Gastroesophageal sphincter (tissue), 3 donors: Measurements from ENCODE around the gene NPIPB8.
"Not testable (repeated sequence)": the region's sequence is repeated elsewhere in the genome, so short reads cannot be mapped to it uniquely, and the experiment has no call there.

Source experiments
- EP300 ChIP-seq: sonication (generic); formaldehyde crosslinking; IDR thresholded peaks from one replicate; pipeline ENCODE4 v1.6.1; 2017; ENCODE audit warnings: antibody characterized with exemption, mild to moderate bottlenecking
- POLR2A ChIP-seq, 2 donors: fragments of 450-650 bp; IDR thresholded peaks; one replicate each; pipeline ENCODE4 v1.6.1; 2017; ENCODE audit warnings: antibody characterized with exemption in 2 of 2, mild to moderate bottlenecking in 2 of 2, moderate library complexity in 1 of 2
- POLR2AphosphoS5 ChIP-seq: sonication (generic); formaldehyde crosslinking; IDR thresholded peaks from one replicate; pipeline ENCODE4 v1.6.1; 2017; ENCODE audit warnings: antibody characterized with exemption
- TF ChIP-seq, protein P1 (sequence below), 4 experiments: fragments of 200-600 bp in 2 of 4; fragments of 450-650 bp in 2 of 4; sonication (generic) in 1 of 4; IDR thresholded peaks; one replicate each; pipeline ENCODE4 v1.5.1; 2017 to 2019; ENCODE audit warnings: antibody characterized with exemption in 4 of 4, mild to moderate bottlenecking in 2 of 4, moderate library complexity in 2 of 4

GRCh38 chr16:28608867-28609596 is 28.8 kb upstream of the NPIPB8 start:
- TF ChIP-seq POLR2A (IDR thresholded peaks at IDR 0.05); POLR2AphosphoS5; EP300: not testable (repeated sequence)
- TF ChIP-seq, protein P1, sequence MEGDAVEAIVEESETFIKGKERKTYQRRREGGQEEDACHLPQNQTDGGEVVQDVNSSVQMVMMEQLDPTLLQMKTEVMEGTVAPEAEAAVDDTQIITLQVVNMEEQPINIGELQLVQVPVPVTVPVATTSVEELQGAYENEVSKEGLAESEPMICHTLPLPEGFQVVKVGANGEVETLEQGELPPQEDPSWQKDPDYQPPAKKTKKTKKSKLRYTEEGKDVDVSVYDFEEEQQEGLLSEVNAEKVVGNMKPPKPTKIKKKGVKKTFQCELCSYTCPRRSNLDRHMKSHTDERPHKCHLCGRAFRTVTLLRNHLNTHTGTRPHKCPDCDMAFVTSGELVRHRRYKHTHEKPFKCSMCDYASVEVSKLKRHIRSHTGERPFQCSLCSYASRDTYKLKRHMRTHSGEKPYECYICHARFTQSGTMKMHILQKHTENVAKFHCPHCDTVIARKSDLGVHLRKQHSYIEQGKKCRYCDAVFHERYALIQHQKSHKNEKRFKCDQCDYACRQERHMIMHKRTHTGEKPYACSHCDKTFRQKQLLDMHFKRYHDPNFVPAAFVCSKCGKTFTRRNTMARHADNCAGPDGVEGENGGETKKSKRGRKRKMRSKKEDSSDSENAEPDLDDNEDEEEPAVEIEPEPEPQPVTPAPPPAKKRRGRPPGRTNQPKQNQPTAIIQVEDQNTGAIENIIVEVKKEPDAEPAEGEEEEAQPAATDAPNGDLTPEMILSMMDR (IDR thresholded peaks at IDR 0.05) = not testable (repeated sequence)
